SK-N-SH (cell line): ENCODE data around the gene SHISA3. TPM values are rescaled to one million over a fixed set of nuclear protein-coding genes. Genes with fewer than 3 reads are reported as not detected.

ENCODE experiments used
- CTCF ChIP-seq: fragments of 200-600 bp; sonication (generic); IDR thresholded peaks from 2 replicates; pipeline ENCODE4 v1.6.1; 2017; ENCODE audit warnings: antibody characterized with exemption, mild to moderate bottlenecking, moderate library complexity
- GATA2 ChIP-seq: sonication (generic); formaldehyde crosslinking; IDR thresholded peaks from 2 replicates; pipeline ENCODE4 v1.5.0; 2020; ENCODE audit warnings: mild to moderate bottlenecking, missing genetic modification reagents
- NRF1 ChIP-seq: IDR thresholded peaks from 2 replicates; pipeline ENCODE4 v1.6.1; 2012; ENCODE audit warnings: low read depth, mild to moderate bottlenecking, low read length
- RFX5 ChIP-seq: IDR thresholded peaks from 2 replicates; pipeline ENCODE4 v1.6.1; 2012; ENCODE audit warnings: mild to moderate bottlenecking, improper control_type of control experiment, low read length
- TAF1 ChIP-seq: IDR thresholded peaks from 2 replicates; pipeline ENCODE4 v1.6.1; 2012; ENCODE audit warnings: low read depth, mild to moderate bottlenecking, low read length, moderate library complexity, borderline replicate concordance
- polyA plus RNA-seq, 3 experiments: library from polyadenylated mRNA; depleted of rRNA; stranded (reverse); fragments of >200 nt; gene quantifications; 2 replicates each; pipeline ENCODE4 v1.2.3, GENCODE V29; 2012
- TF ChIP-seq, protein P1 (sequence below): IDR thresholded peaks from 2 replicates; pipeline ENCODE4 v1.6.1; 2012; ENCODE audit warnings: mild to moderate bottlenecking, low read depth, low read length, moderate library complexity

Gene SHISA3
- polyA plus RNA-seq, 1 of the 3 experiments (the other 2 are of a cell fraction): 1.1 TPM

GRCh38 chr4:42446823-42447222, 49.5 kb downstream of the SHISA3 start (continued):
- TF ChIP-seq TAF1 (no peak), GATA2 (CRISPR knock-in tag) (no peak), RFX5 (no peak), CTCF (no peak), NRF1 (no peak)
- TF ChIP-seq, protein P1, sequence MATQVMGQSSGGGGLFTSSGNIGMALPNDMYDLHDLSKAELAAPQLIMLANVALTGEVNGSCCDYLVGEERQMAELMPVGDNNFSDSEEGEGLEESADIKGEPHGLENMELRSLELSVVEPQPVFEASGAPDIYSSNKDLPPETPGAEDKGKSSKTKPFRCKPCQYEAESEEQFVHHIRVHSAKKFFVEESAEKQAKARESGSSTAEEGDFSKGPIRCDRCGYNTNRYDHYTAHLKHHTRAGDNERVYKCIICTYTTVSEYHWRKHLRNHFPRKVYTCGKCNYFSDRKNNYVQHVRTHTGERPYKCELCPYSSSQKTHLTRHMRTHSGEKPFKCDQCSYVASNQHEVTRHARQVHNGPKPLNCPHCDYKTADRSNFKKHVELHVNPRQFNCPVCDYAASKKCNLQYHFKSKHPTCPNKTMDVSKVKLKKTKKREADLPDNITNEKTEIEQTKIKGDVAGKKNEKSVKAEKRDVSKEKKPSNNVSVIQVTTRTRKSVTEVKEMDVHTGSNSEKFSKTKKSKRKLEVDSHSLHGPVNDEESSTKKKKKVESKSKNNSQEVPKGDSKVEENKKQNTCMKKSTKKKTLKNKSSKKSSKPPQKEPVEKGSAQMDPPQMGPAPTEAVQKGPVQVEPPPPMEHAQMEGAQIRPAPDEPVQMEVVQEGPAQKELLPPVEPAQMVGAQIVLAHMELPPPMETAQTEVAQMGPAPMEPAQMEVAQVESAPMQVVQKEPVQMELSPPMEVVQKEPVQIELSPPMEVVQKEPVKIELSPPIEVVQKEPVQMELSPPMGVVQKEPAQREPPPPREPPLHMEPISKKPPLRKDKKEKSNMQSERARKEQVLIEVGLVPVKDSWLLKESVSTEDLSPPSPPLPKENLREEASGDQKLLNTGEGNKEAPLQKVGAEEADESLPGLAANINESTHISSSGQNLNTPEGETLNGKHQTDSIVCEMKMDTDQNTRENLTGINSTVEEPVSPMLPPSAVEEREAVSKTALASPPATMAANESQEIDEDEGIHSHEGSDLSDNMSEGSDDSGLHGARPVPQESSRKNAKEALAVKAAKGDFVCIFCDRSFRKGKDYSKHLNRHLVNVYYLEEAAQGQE: no peak

Other genes starting within 250 kb of the SHISA3 start
- 0.02 and 0.03 TPM in 2 replicates for gene BEND4, start 244.8 kb upstream of the SHISA3 start, polyA plus RNA-seq (2012; rRNA removed)